GM12891 (cell line): Measurements from ENCODE around the gene FAM180B.

Experiments used
- DNase-seq: peaks from one replicate; pipeline ENCODE4 v3.0.0; 2011; ENCODE audit warnings: low spot score; ENCODE audit not compliant: insufficient read length
- FAIRE-seq: peaks from 2 replicates; lab custom pipeline; 2011; peaks lifted over from hg19 to GRCh38; lab: Jason Lieb, UNC
- PAX5 ChIP-seq: IDR thresholded peaks from 2 replicates; pipeline ENCODE4 v1.6.1; 2011; ENCODE audit warnings: low read length, moderate library complexity, mild to moderate bottlenecking; ENCODE audit not compliant: insufficient read depth, severe bottlenecking
- POLR2A ChIP-seq: IDR thresholded peaks from 2 replicates; pipeline ENCODE4 v1.6.1; 2011; ENCODE audit warnings: low read depth, low read length, control low read depth
- POLR2AphosphoS5 ChIP-seq: IDR thresholded peaks from 2 replicates; pipeline ENCODE4 v1.6.1; 2011; ENCODE audit warnings: low read depth, low read length, control low read depth
- POU2F2 ChIP-seq: IDR thresholded peaks from 2 replicates; pipeline ENCODE4 v1.6.1; 2011; ENCODE audit warnings: low read depth, mild to moderate bottlenecking, control low read depth, low read length, moderate library complexity
- SPI1 ChIP-seq: IDR thresholded peaks from 2 replicates; pipeline ENCODE4 v1.6.1; 2011; ENCODE audit warnings: low read depth, low read length, control low read depth
- TAF1 ChIP-seq: IDR thresholded peaks from 2 replicates; pipeline ENCODE4 v1.6.1; 2011; ENCODE audit warnings: low read depth, low read length, control low read depth

The FAM180B gene

DNA sequence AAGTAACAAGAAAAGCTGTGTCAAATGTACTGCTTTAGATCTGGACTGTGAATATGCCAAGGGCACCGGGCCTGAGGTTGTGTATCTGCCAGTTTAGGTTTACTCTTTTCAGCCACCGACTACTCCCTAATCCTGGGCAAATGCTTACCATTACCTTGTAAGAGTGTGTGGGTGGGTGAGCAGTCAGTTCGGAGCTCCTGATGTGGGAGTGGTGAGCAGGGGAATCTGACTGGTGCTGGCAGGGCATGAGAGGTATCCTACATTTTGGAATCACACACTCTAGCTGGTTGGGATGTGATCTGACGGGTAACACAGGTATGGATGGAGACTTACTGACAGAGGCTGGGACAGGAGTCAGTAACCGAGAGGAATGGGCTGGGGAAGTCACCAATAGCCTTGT is 2.6 kb upstream of the FAM180B start:
- DNase-seq: no peak
- no peak for FAIRE-seq
- TF ChIP-seq POLR2A (no peak), POLR2AphosphoS5 (0 out of 2 replicates have a peak, but pooled peaks have one; percentile 24), SPI1 (no peak), POU2F2 (no peak), PAX5 (no peak)

DNA sequence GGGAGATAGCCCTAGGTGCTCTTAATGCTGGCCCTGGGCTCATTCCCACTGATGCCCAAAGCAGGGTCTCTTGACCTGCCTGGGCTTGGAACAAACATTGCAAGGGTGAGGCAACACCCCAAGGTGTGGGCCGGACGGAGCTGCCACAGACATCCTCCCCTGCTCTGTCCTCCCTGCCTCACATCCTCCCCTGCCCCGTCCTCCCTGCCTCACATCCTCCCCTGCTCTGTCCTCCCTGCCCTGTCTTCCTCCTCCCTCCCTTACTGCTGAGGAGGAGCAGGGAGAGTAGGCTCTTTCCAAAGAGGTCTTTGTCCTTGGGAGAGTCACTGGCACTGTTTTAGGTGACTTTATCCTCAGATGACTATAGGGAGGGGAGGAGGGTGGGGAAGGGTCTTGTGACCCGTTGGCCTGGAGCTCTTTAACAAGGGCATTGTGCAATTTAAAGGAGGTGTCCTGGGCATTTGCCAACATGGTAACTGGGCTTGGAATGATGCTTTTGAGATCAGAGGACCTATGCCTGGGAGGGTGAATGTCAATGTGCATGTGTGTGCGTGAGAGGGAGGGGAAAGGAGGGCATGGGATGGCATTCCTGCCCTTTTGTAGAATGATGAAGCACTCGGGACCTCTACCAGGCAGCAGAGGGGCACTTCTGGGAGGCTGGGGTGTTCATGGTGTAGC is 700 bp downstream of the FAM180B start:
- no peak for TF ChIP-seq PAX5
- no peak for TF ChIP-seq POU2F2
- TF ChIP-seq SPI1: no peak
- TF ChIP-seq POLR2A: no peak
- no peak for TF ChIP-seq TAF1
- no peak for TF ChIP-seq POLR2AphosphoS5
- no peak for FAIRE-seq
- no peak for DNase-seq

- FAIRE-seq: no peak
- DNase-seq: no peak
Measured at GRCh38 chr11:47587723-47588326, 1.3 kb downstream of the FAM180B start.

GRCh38 chr11:47589118-47589517 is 2.6 kb downstream of the FAM180B start:
- TF ChIP-seq SPI1 (no peak), PAX5 (no peak), POU2F2 (no peak), POLR2AphosphoS5 (no peak), POLR2A (no peak), TAF1 (no peak)
- no peak for DNase-seq
- FAIRE-seq: no peak

More at GRCh38 chr11:47587723-47588326, 1.3 kb downstream of the FAM180B start:
- TF ChIP-seq POU2F2 (no peak), SPI1 (no peak), PAX5 (no peak), POLR2A (no peak), POLR2AphosphoS5 (no peak)

GRCh38 chr11:47589584-47589976 is 3.1 kb downstream of the FAM180B start:
- no peak for DNase-seq
- no peak for FAIRE-seq
- TF ChIP-seq SPI1 (no peak), POLR2AphosphoS5 (no peak), TAF1 (no peak), POU2F2 (no peak), POLR2A (no peak), PAX5 (no peak)

GRCh38 chr11:47589977-47590861 is 3.7 kb downstream of the FAM180B start:
- no peak for FAIRE-seq
- no peak for DNase-seq
- no peak for TF ChIP-seq SPI1
- no peak for TF ChIP-seq POLR2A
- TF ChIP-seq PAX5: no peak
- TF ChIP-seq TAF1: no peak
- no peak for TF ChIP-seq POU2F2
- no peak for TF ChIP-seq POLR2AphosphoS5

DNA sequence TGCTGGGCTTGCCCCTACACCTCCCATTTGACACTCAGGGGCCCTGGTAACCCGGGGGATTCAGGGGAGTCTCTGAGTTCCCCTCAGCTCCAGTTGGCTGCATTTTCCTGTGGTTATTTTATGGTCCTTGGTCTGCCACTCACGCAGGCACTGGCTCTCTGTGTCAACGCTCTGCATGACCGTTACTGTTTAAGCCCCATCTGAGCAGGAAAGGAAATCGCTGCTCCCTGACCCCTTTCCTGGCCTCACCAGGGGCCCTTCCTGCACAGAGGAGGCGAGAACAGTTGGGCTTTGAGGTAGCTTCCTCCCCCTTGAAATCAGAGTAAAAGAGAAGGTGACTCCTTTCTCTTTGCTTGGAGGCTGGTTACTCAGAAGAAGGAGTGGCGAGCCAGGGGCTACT is 5.3 kb downstream of the FAM180B start:
- DNase-seq: no peak
- no peak for TF ChIP-seq POLR2AphosphoS5
- no peak for TF ChIP-seq POU2F2
- TF ChIP-seq POLR2A: no peak
- no peak for TF ChIP-seq PAX5
- TF ChIP-seq SPI1: no peak
- TF ChIP-seq TAF1: no peak
- peak; percentile 47 for FAIRE-seq

- TF ChIP-seq POLR2AphosphoS5: no peak
- TF ChIP-seq SPI1: no peak
- TF ChIP-seq TAF1: no peak
- TF ChIP-seq PAX5: no peak
- TF ChIP-seq POLR2A: no peak
- no peak for TF ChIP-seq POU2F2
- no peak for DNase-seq
- no peak for FAIRE-seq
Measured at GRCh38 chr11:47592251-47592650, 5.8 kb downstream of the FAM180B start.

- DNase-seq (no peak), FAIRE-seq (no peak)
- TF ChIP-seq POLR2A (no peak), SPI1 (no peak), PAX5 (no peak), TAF1 (no peak), POLR2AphosphoS5 (no peak), POU2F2 (no peak)
Measured at GRCh38 chr11:47592970-47593369, 6.5 kb downstream of the FAM180B start.
